Activated CD8-positive, alpha-beta T cell treated with anti-CD3 and anti-CD28 coated beads, Interleukin-2, amount 10 ng/mL, durations not matched to agents 7 days and 5 days (primary cell): ENCODE data around the gene SLC9B1. TPM values are rescaled to one million over a fixed set of nuclear protein-coding genes. Genes with fewer than 3 reads are reported as not detected.
"Not testable (repeated sequence)": the region's sequence is repeated elsewhere in the genome, so short reads cannot be mapped to it uniquely, and the experiment has no call there.

Experiments used
- ATAC-seq: fragments of 150-1000 bp; cut with Tn5 transposase; one replicate; pipeline ENCODE4 v1.10.0; 2021; ENCODE audit warnings: moderate library complexity
- CTCF ChIA-PET: fragments of 350-600 bp; sonication (Branson Sonifier 250); formaldehyde crosslinking; loops from one replicate; lab custom pipeline; 2021; ENCODE audit warnings: antibody characterized with exemption; lab: Charles Lee
- POLR2A ChIA-PET: fragments of 350-600 bp; sonication (Branson Sonifier 250); formaldehyde crosslinking; loops from one replicate; lab custom pipeline; 2021; ENCODE audit warnings: antibody characterized with exemption; lab: Charles Lee
- DNase-seq: peaks from one replicate; pipeline ENCODE4 v3.0.0-alpha.2; 2020
- H3K27ac Mint-ChIP-seq: one replicate; pipeline ENCODE4 v1.8.0; 2021; ENCODE audit warnings: mild to moderate bottlenecking, mixed read lengths
- H3K27me3 Mint-ChIP-seq: one replicate; pipeline ENCODE4 v1.8.0; 2021; ENCODE audit warnings: low read depth, mixed read lengths
- H3K36me3 Mint-ChIP-seq: one replicate; pipeline ENCODE4 v1.8.0; 2021; ENCODE audit warnings: low read depth, mixed read lengths
- H3K4me1 Mint-ChIP-seq: one replicate; pipeline ENCODE4 v1.8.0; 2021; ENCODE audit warnings: low read depth, mixed read lengths
- H3K4me3 Mint-ChIP-seq: one replicate; pipeline ENCODE4 v1.8.0; 2021; ENCODE audit warnings: mild to moderate bottlenecking, mixed read lengths
- H3K9me3 Mint-ChIP-seq: one replicate; pipeline ENCODE4 v1.8.0; 2022; ENCODE audit warnings: mixed read lengths; ENCODE audit not compliant: insufficient read depth
- total RNA-seq, 2 experiments: library from RNA; stranded (reverse); gene quantifications; one replicate each; pipeline ENCODE4 v1.2.3, GENCODE V29; 2021

The SLC9B1 gene
- total RNA-seq, 2 experiments from 2014 or later: 0.83 to 1.3 TPM

DNA sequence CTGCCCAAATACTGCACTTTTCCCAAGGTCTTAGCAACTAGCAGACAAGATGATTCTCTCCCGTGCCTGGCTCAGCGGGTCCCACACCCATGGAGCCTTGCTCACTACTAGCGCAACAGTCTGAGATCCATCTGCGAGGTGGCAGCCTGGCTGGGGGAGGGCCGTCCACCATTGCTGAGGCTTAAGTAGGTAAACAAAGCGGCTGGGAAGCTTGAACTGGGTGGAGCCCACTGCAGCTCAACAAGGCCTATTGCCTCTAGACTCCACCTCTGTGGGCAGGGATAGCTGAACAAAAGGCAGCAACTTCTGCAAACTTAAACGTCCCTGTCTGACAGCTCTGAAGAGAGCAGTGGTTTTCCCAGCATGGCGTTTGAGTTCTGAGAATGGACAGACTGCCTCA lies 99.8 kb downstream of the SLC9B1 start:
- H3K36me3 Mint-ChIP-seq, POLR2A ChIA-PET, H3K27me3 Mint-ChIP-seq, H3K9me3 Mint-ChIP-seq, CTCF ChIA-PET, ATAC-seq, H3K27ac Mint-ChIP-seq, H3K4me3 Mint-ChIP-seq, DNase-seq, H3K4me1 Mint-ChIP-seq: not testable (repeated sequence)

DNA sequence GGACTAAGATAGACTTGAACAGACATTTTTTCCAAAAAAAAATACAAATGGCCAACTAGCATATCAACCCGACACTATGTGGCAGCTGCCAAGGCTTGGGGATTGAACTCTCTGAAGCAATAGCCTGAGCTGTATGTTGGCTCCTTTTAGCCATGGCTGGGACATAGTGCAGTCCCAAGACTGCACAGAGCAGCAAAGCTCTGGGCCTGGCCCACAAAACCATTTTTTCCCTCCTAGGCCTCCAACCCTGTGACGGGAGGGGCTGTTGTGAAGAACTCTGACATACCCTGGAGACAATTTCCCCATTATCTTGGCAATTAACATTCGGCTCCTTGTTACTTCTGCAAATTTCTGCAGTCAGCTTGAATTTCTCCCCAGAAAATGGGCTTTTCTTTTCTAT lies 100.6 kb downstream of the SLC9B1 start:
- DNase-seq: no peak
- Mint-ChIP-seq H3K9me3 (peaks cover 9% of the 10 kb centered on the region), H3K27me3 (no peaks in the 10 kb centered on the region), H3K36me3 (no peaks in the 10 kb centered on the region), H3K27ac (no peak overlapping the region), H3K4me3 (no peak overlapping the region), H3K4me1 (no peaks in the 10 kb centered on the region)
- POLR2A ChIA-PET: no interaction called here
- no peak for ATAC-seq
- CTCF ChIA-PET: no interaction called here

DNA sequence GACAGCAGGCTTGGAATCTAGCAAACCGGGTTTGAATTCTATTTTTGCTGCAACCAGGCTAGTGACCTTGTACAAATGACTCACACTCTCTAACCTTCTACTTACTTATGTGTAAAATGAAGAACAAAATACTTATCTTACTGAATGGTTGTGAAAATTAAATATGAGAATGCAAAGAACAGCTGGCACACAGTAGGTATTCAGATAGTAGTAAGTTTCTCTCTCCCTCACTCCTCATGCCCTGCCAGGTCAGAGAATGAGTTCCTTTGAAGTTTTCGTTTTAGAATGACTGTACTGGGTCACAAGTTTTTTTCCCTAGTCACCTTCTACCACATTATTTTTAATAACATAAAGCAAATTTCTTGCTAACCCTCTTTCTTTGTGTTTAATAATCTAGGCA lies 117.7 kb downstream of the SLC9B1 start:
- H3K27ac Mint-ChIP-seq: no peak overlapping the region
- POLR2A ChIA-PET: no interaction called here

DNA sequence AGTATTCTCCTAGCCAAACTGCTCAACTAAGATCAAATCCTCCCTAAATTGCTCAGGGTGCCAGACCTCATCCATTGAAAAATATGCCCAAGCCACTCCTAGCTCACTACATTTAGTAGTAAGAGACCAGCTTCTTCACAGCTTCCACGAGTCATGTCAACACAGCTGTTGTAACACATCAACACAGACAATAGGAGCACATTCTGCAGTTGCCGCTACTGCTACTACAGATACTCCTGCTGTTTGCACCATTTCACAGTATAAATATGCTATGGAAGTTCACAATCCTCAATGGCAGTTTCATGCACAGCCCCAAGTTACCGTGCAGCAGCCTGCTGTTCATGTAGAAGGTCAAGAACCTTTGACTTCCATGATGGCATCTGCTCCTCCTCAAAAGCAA lies 121.9 kb downstream of the SLC9B1 start:
- DNase-seq, POLR2A ChIA-PET, H3K27me3 Mint-ChIP-seq, ATAC-seq, H3K9me3 Mint-ChIP-seq, H3K4me3 Mint-ChIP-seq, H3K4me1 Mint-ChIP-seq, H3K27ac Mint-ChIP-seq, H3K36me3 Mint-ChIP-seq, CTCF ChIA-PET: not testable (repeated sequence)

More for the DNA sequence above, 117.7 kb downstream of the SLC9B1 start:
- Mint-ChIP-seq H3K9me3 (no peaks in the 10 kb centered on the region), H3K36me3 (no peaks in the 10 kb centered on the region), H3K4me3 (no peak overlapping the region), H3K4me1 (peaks cover under 1% of the 10 kb centered on the region), H3K27me3 (no peaks in the 10 kb centered on the region)
- CTCF ChIA-PET: no interaction called here
- DNase-seq: no peak
- no peak for ATAC-seq

- H3K27ac Mint-ChIP-seq, H3K27me3 Mint-ChIP-seq, POLR2A ChIA-PET, CTCF ChIA-PET, ATAC-seq, H3K36me3 Mint-ChIP-seq, DNase-seq, H3K4me3 Mint-ChIP-seq, H3K4me1 Mint-ChIP-seq, H3K9me3 Mint-ChIP-seq: not testable (repeated sequence)
Measured at GRCh38 chr4:102896547-102896946, 123.0 kb downstream of the SLC9B1 start.

DNA sequence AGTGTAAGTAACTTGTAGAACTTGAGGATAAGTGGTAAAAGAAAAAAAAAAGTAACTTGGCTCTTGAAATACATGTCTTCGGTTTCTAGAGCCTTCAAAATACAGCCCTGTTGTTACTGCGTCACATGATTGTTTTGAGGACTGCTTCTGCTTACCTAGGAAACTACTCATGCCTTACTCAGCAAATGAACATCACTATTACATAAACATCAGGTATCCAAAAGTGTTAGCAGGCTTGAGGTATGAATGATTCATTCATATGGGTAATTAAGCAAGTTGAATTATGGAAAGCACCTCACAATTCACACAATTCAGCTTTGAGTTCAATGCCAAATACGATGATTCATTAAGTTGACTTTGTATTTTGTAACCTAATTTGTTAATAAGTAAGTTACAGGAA lies 129.6 kb downstream of the SLC9B1 start:
- H3K27me3 Mint-ChIP-seq, H3K27ac Mint-ChIP-seq, H3K4me3 Mint-ChIP-seq, CTCF ChIA-PET, POLR2A ChIA-PET, ATAC-seq, DNase-seq, H3K4me1 Mint-ChIP-seq, H3K9me3 Mint-ChIP-seq: not testable (repeated sequence)
- H3K36me3 Mint-ChIP-seq: peaks cover 19% of the 10 kb centered on the region

GRCh38 chr4:102888570-102888969 lies 130.9 kb downstream of the SLC9B1 start:
- H3K4me3 Mint-ChIP-seq, ATAC-seq, DNase-seq, H3K27me3 Mint-ChIP-seq, H3K27ac Mint-ChIP-seq, CTCF ChIA-PET, H3K9me3 Mint-ChIP-seq, H3K4me1 Mint-ChIP-seq, POLR2A ChIA-PET: not testable (repeated sequence)
- peaks cover 19% of the 10 kb centered on the region for H3K36me3 Mint-ChIP-seq

DNA sequence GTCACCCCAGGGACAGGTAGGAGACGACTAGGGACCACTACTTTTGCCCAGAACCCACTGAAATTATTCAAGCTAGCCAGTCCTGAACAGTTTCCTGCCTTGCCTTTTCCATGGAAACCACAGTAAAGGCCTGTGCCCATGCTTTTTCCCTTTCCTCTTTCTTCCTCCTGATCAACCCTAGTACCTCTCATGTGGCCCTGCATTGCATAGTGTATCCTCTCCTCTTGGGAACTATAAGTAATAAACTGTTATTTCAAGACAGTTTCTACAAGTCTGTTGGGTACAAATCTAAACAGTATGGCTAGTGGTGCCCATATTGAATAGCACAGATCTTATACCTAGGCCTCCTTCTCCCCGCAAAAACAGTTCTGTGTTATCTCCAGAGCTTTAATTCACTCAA lies 136.2 kb downstream of the SLC9B1 start:
- Mint-ChIP-seq H3K4me1 (peaks cover 12% of the 10 kb centered on the region), H3K27ac (no peak overlapping the region), H3K9me3 (no peaks in the 10 kb centered on the region), H3K27me3 (no peaks in the 10 kb centered on the region), H3K4me3 (no peak overlapping the region), H3K36me3 (peaks cover 37% of the 10 kb centered on the region)
- CTCF ChIA-PET: no interaction called here
- ATAC-seq (no peak), DNase-seq (no peak)
- POLR2A ChIA-PET: no interaction called here

GRCh38 chr4:102881343-102881742 lies 138.2 kb downstream of the SLC9B1 start:
- Mint-ChIP-seq H3K9me3 (peaks cover 9% of the 10 kb centered on the region), H3K27me3 (no peaks in the 10 kb centered on the region), H3K4me1 (peaks cover 12% of the 10 kb centered on the region), H3K27ac (no peak overlapping the region), H3K4me3 (no peak overlapping the region), H3K36me3 (peaks cover 50% of the 10 kb centered on the region)
- no peak for ATAC-seq
- CTCF ChIA-PET: no interaction called here
- DNase-seq: no peak
- POLR2A ChIA-PET: no interaction called here

DNA sequence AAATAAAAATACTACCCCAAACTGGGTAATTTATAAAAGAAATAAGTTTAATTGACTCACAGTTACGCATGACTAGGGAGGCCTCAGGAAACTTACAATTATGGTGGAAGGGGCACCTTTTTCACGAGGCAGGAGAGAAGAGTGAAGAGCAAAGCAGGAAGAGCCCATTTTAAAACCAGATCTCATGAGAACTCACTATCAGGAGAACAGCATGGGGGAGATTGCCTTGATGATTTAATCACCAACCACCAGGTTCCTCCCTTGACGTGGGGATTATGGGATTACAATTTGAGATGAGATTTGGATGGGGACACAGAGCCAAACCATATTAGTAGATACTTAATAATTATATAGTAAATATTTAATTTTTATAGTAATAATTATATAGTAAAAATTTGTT lies 140.6 kb downstream of the SLC9B1 start:
- H3K27me3 Mint-ChIP-seq: no peaks in the 10 kb centered on the region
- ATAC-seq (no peak), DNase-seq (no peak)
- peaks cover 18% of the 10 kb centered on the region for H3K4me1 Mint-ChIP-seq
- CTCF ChIA-PET: no interaction called here
- peaks cover 67% of the 10 kb centered on the region for H3K36me3 Mint-ChIP-seq
- peaks cover 15% of the 10 kb centered on the region for H3K9me3 Mint-ChIP-seq
- H3K27ac Mint-ChIP-seq: no peak overlapping the region
- POLR2A ChIA-PET: no interaction called here
- H3K4me3 Mint-ChIP-seq: no peak overlapping the region

DNA sequence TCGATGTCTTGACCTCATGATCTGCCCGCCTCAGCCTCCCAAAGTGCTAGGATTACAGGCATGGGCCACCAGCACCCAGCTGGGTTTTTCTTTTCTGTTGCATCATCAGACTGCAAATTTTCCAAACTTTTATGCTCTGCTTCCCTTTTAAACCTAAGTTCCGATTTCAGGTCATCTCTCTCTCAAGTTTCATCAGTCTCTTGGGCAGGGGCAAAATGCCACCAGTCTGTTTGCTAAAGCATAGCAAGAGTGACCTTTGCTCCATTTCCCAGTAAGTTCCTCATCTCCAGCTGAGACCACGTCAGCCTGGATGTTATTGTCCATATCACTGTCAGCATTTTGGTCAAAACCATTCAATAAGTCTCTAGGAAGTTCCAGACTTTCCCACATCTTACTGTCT lies 141.2 kb downstream of the SLC9B1 start:
- H3K27me3 Mint-ChIP-seq, H3K27ac Mint-ChIP-seq, DNase-seq, CTCF ChIA-PET, H3K4me3 Mint-ChIP-seq, ATAC-seq: not testable (repeated sequence)
- POLR2A ChIA-PET: interaction anchor here (1.5 kb wide), 1 partner anchor 9 kb away, joined by 6 read pairs; the partner anchor contains the start of gene CISD2
- Mint-ChIP-seq H3K4me1 (peaks cover 19% of the 10 kb centered on the region), H3K9me3 (peaks cover 15% of the 10 kb centered on the region), H3K36me3 (peaks cover 71% of the 10 kb centered on the region)

DNA sequence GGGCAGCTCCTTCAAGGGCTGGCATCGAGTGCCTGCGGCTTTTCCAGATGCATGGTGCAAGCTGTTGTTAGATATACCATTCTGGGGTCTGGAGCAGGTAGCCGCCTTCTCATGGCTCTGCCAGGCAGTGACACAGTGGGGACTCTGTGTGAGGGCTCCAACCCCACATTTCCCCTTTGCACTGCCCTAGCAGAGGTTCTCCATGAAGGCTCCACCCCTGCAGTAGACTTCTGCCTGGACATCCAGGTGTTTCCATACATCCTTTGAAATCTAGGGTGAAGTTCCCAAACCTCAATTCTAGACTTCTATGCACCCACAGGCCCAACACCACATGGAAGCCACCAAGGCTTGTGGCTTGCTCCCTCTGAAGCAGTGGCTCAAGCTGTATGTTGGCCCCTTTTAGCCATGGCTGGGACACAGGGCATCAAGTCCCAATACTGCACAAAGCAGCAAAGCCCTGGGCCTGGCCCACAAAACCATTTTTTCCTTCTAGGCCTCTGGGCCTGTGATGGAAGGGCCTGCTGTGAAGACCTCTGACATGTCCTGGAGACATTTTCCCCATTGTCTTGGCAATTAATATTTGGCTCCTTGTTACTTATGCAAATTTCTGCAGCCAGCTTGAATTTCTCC lies 141.9 kb downstream of the SLC9B1 start:
- H3K27me3 Mint-ChIP-seq, CTCF ChIA-PET, ATAC-seq, H3K27ac Mint-ChIP-seq, H3K4me3 Mint-ChIP-seq, DNase-seq: not testable (repeated sequence)
- peaks cover 73% of the 10 kb centered on the region for H3K36me3 Mint-ChIP-seq
- POLR2A ChIA-PET: interaction anchor here (1.5 kb wide), 1 partner anchor 9 kb away, joined by 6 read pairs; the partner anchor contains the start of gene CISD2
- peaks cover 24% of the 10 kb centered on the region for H3K4me1 Mint-ChIP-seq
- H3K9me3 Mint-ChIP-seq: peaks cover 15% of the 10 kb centered on the region
